K562 (cell line): ENCODE measurements around the gene SGMS1. TPM values are rescaled to one million over a fixed set of nuclear protein-coding genes. Genes with fewer than 3 reads are reported as not detected.

Source experiments
- CUX1 ChIP-seq: fragments of 200-800 bp; sonication (Bioruptor generic); IDR thresholded peaks from 2 replicates; pipeline ENCODE4 v1.6.1; 2016; ENCODE audit warnings: missing genetic modification characterization, missing compliant biosample characterization
- EP300 ChIP-seq: IDR thresholded peaks from 2 replicates; pipeline ENCODE4 v1.6.1; 2012; ENCODE audit warnings: low read length, improper control_type of control experiment
- ETV1 ChIP-seq: fragments of 450-650 bp; conservative IDR thresholded peaks from 2 replicates; pipeline ENCODE4 v1.6.1; 2016; ENCODE audit warnings: missing genetic modification characterization, control low read depth, low read depth, missing compliant biosample characterization
- GATAD2A ChIP-seq: fragments of 450-650 bp; IDR thresholded peaks from 2 replicates; pipeline ENCODE4 v1.6.1; 2017
- NFE2L1 ChIP-seq: fragments of 450-650 bp; IDR thresholded peaks from 2 replicates; pipeline ENCODE4 v1.6.1; 2016; ENCODE audit warnings: missing genetic modification characterization, low read depth, mild to moderate bottlenecking, missing compliant biosample characterization, moderate library complexity, borderline replicate concordance
- NFIX ChIP-seq: fragments of 250-450 bp; sonication (Bioruptor Pico); IDR thresholded peaks from 2 replicates; pipeline ENCODE4 v1.4.0; 2020; ENCODE audit warnings: low read depth, mild to moderate bottlenecking, moderate library complexity
- SRSF7 ChIP-seq: fragments of 200-400 bp; formaldehyde crosslinking; optimal IDR thresholded peaks from 2 replicates; pipeline ENCODE3; 2017; ENCODE audit warnings: mild to moderate bottlenecking, low read depth, low read length
- ZBTB33 ChIP-seq: sonication (generic); formaldehyde crosslinking; IDR thresholded peaks from 2 replicates; pipeline ENCODE4 v1.8.1; 2023; ENCODE audit warnings: mild to moderate bottlenecking, missing genetic modification reagents
- ZNF318 ChIP-seq, 2 experiments: fragments of 450-650 bp; IDR thresholded peaks; 2 replicates each; pipeline ENCODE4 v1.6.1; 2016; ENCODE audit warnings: mild to moderate bottlenecking in 2 of 2, borderline replicate concordance in 1 of 2, low read depth in 1 of 2, moderate library complexity in 1 of 2
- ZNF77 ChIP-seq: fragments of 250-450 bp; sonication (Bioruptor Pico); IDR thresholded peaks from 2 replicates; pipeline ENCODE4 v1.5.0; 2020
- polyA plus RNA-seq, 8 experiments: library from polyadenylated mRNA; depleted of rRNA in 4 of 8; stranded (reverse) in 5 of 8; unstranded in 3 of 8; fragments of >200 nt; fragmentation: Nextera tagmentation in 2 of 8; fragmentation: Illumina TruSeq in 1 of 8; extraction: Ambion mirVana in 2 of 8; extraction: Trizol in 1 of 8; gene quantifications; 2 replicates each; pipeline versions ENCODE4 v1.2.1 to v1.2.3, GENCODE V29; 2011 to 2014; ENCODE audit warnings: inconsistent platforms in 1 of 8, missing spikeins in 1 of 8
- total RNA-seq, 7 experiments: library from RNA; depleted of rRNA in 6 of 7; stranded (reverse); fragments of >200 nt in 6 of 7; fragmentation: Illumina TruSeq in 2 of 7; extraction: Trizol in 2 of 7; gene quantifications; 2 replicates each; pipeline versions ENCODE4 v1.2.1 to v1.2.3, GENCODE V29; 2011 to 2021; ENCODE audit warnings: low replicate concordance in 1 of 7
- TF ChIP-seq, protein P1 (sequence below), 2 experiments: fragments of 450-650 bp; IDR thresholded peaks; 2 replicates each; pipeline ENCODE4 v1.6.1; 2016

The SGMS1 gene
- total and polyA plus RNA-seq, 9 of the 15 experiments (the other 6 are each of a cell fraction or from before 2014, with no cell fraction given): 22.6 to 232 (median 82.2) TPM

DNA sequence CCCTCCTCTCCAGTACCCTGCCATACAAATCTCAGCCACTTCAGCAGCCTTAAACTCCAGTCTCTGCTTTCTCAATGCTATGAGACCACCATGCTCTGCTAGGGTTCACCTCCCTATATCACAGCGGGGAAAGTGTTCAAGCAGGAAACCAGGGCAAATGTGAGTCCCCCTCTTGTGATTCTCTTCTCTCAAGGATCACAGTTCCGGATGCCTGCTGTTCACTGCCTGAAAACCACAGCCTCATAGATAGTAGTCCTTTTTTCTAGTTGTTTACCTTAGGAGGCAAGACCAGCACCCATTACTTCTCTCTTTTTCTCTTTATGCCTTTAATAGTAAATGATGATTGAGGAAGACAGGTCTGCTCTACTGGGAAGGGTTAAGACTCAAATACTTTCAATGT lies 100.8 kb downstream of the SGMS1 start (continued):
- TF ChIP-seq CUX1 (CRISPR knock-in tag) (no peak), ZNF318 (IDR thresholded peaks at IDR 0.05; ENCODE audit: borderline replicate concordance in 1 of 2, low read depth in 1 of 2) (no peak), ZBTB33 (CRISPR knock-in tag) (no peak), ZNF77 (CRISPR knock-in tag) (no peak), GATAD2A (no peak), SRSF7 (no peak), EP300 (no peak), NFIX (no peak), ETV1 (tag) (no peak), NFE2L1 (tag) (no peak)
- TF ChIP-seq, protein P1, sequence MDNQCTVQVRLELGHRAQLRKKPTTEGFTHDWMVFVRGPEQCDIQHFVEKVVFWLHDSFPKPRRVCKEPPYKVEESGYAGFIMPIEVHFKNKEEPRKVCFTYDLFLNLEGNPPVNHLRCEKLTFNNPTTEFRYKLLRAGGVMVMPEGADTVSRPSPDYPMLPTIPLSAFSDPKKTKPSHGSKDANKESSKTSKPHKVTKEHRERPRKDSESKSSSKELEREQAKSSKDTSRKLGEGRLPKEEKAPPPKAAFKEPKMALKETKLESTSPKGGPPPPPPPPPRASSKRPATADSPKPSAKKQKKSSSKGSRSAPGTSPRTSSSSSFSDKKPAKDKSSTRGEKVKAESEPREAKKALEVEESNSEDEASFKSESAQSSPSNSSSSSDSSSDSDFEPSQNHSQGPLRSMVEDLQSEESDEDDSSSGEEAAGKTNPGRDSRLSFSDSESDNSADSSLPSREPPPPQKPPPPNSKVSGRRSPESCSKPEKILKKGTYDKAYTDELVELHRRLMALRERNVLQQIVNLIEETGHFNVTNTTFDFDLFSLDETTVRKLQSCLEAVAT (IDR thresholded peaks at IDR 0.05): no peak
